ENCODE results near the gene CPD. TPM values are rescaled to one million over a fixed set of nuclear protein-coding genes. Genes with fewer than 3 reads are reported as not detected.

The CPD gene
- total and polyA plus RNA-seq, 9 of the 15 experiments (the other 6 are each of a cell fraction or from before 2014, with no cell fraction given): 4.5 to 24.4 (median 20.4) TPM

- no peak for TF ChIP-seq MTF1 (CRISPR knock-in tag; IDR thresholded peaks at IDR 0.05; ENCODE audit: borderline replicate concordance)
- TF ChIP-seq ZNF431 (CRISPR knock-in tag; IDR thresholded peaks at IDR 0.05): no peak
- no peak for TF ChIP-seq ARID4B (CRISPR knock-in tag; IDR thresholded peaks at IDR 0.05)
- no peak for TF ChIP-seq RFX1 (IDR thresholded peaks at IDR 0.05)
- TF ChIP-seq NFYB (IDR thresholded peaks at IDR 0.05; ENCODE audit: extremely low read depth, insufficient read length): no peak
- TF ChIP-seq RBFOX2 (IDR thresholded peaks at IDR 0.05; ENCODE audit: low read depth, low read length): no peak
- TF ChIP-seq CREM (IDR thresholded peaks at IDR 0.05; ENCODE audit: low read depth): no peak
These were observed 139.1 kb downstream of the CPD start (continued) for GRCh38 chr17:30517786-30518185.

- ChIA-PET CTCF (ENCODE audit: low intra/inter-chr PET ratio) (no interaction called here), POLR2A (interaction anchor here (0.5 to 1.2 kb wide), 3 partner anchors 9 to 129 kb away, joined by 3 read pairs; no protein-coding TSS in a partner anchor)
- Histone ChIP-seq H3K79me2 (ENCODE audit: control insufficient read depth, insufficient read depth, low read length) (no peaks in the 10 kb centered on the region; the same call in 2 of the 3 replicates), H3K36me3 (ENCODE audit: control insufficient read depth, insufficient read depth, low read length) (peaks cover 56% of the 10 kb centered on the region), H3K9ac (ENCODE audit: insufficient read depth in 1 of 2, low read depth in 2 of 2, low read length in 2 of 2) (no peak overlapping the region), H3K9me3 (replicated peaks; ENCODE audit: control insufficient read depth, insufficient read depth, low read depth, low read length) (no peaks in the 10 kb centered on the region), H4K20me1 (replicated peaks; ENCODE audit: control insufficient read depth, insufficient read depth, low read length) (no peaks in the 10 kb centered on the region), H3K9me1 (ENCODE audit: control insufficient read depth, insufficient read depth, low read length) (no peaks in the 10 kb centered on the region), H2AFZ (ENCODE audit: low read depth, low read length) (no peak overlapping the region), H3K27me3 (ENCODE audit: control insufficient read depth in 2 of 2, insufficient read depth in 2 of 2, low read length in 2 of 2) (no peaks in the 10 kb centered on the region), H3K4me2 (ENCODE audit: insufficient read depth, low read length) (no peak overlapping the region), H3K4me1 (replicated peaks in 1 of 2; ENCODE audit: control insufficient read depth in 2 of 2, insufficient read depth in 2 of 2, low read length in 2 of 2) (no peaks in the 10 kb centered on the region), H3K27ac (ENCODE audit: extremely low read depth, low read depth, low read length) (no peak overlapping the region), H3K4me3 (no peak overlapping the region)
- 81% methylated on average over 5 of the region's 5 CpGs for WGBS (ENCODE audit: insufficient coverage, low coverage, missing lambda C conversion rate)
- FAIRE-seq (no peak), ATAC-seq (no peak), DNase-seq (ENCODE audit: extremely low read depth in 1 of 4, low spot score in 3 of 4) (no peak)
- no TSS peak for BruUV-seq (replicated peaks)
- intact Hi-C loops (cut with micrococcal nuclease) (no loop called here), in situ Hi-C loops (cut with MboI) (no loop called here)
- TF ChIP-seq FOXP1 (CRISPR knock-in tag; IDR thresholded peaks at IDR 0.05) (no peak), PHTF2 (CRISPR knock-in tag; IDR thresholded peaks at IDR 0.05) (no peak), CHAMP1 (IDR thresholded peaks at IDR 0.05) (no peak), MAZ (CRISPR knock-in tag; conservative IDR thresholded peaks at IDR 0.05 in 1 of 2, IDR thresholded peaks at IDR 0.05 in 1 of 2) (no peak), MYBL2 (IDR thresholded peaks at IDR 0.05; ENCODE audit: low read depth) (no peak), MYBL2 (CRISPR knock-in tag; IDR thresholded peaks at IDR 0.05; ENCODE audit: borderline replicate concordance) (no peak), ZFP36 (IDR thresholded peaks at IDR 0.05; ENCODE audit: low read depth, low read length, partially characterized antibody) (no peak), XRCC3 (IDR thresholded peaks at IDR 0.05) (no peak), KAT2B (IDR thresholded peaks at IDR 0.05; ENCODE audit: low read depth, low read length) (no peak)
These were observed 140.4 kb downstream of the CPD start for GRCh38 chr17:30519166-30519565.
